Fibroblast of mammary gland (primary cell): ENCODE data around the gene FAM124A.

ENCODE experiments used
- DNase-seq: peaks from one replicate; pipeline ENCODE4 v3.0.0-alpha.2; 2010; ENCODE audit warnings: low read depth
- H3K4me3 ChIP-seq: 2 replicates; pipeline ENCODE4 v1.5.1; 2011; ENCODE audit warnings: low read depth, mild to moderate bottlenecking, low read length, moderate library complexity; ENCODE audit not compliant: control insufficient read depth
- CTCF ChIP-seq: conservative IDR thresholded peaks from 2 replicates; pipeline ENCODE4 v1.5.1; 2011; ENCODE audit warnings: low read depth, low read length, inconsistent platforms; ENCODE audit not compliant: control insufficient read depth, insufficient read depth

The FAM124A gene

DNA sequence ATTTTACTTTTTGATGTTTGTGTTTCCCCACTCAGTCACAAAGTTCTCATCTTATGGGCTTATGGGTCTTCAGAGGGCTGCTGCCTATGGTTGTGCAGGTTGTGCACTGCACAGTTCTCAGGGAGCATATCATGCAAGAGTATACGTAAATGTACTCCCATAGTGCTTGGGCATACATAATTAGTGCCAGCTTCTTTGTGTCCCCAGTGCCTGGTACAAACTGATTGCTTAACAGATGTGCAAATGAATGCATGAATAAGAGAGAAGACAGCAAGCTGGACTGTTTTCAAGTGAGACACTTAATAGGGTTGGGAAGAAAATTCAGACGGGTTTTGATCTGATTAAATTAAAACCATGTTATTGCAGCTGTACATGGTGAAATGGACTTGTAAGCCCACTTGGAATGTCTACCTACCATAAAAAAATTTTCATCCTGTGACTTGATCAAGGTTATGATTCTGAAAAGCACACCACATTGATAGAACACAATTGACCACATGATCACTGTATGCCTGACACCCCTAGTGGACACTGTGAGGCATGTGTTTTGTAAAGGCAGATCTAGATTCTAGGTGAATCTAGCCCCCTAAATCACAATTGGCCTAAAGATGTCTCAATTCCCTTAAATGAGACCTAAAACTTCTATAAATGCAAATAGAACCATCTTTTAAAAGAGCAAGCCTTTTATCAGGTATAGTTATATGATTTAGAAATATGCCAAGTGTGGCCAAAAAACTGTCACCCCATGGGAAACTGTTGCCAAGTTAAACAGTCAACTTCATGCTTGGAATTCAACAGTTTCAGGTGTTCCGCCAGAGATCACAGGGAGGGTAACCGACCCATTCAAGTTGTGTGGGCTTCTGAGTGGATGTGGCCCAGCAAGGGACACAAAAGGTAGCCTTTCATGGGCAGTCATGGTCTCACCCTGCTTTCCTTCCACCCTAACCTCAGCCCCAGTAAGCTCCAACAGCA is 27.9 kb downstream of the FAM124A start:
- no peak overlapping the region for H3K4me3 ChIP-seq
- peak; percentile 58 for TF ChIP-seq CTCF
- DNase-seq = no peak

- DNase-seq = no peak
- H3K4me3 ChIP-seq = no peak overlapping the region
- TF ChIP-seq CTCF = no peak
Measured at GRCh38 chr13:51251480-51251879, 29.3 kb downstream of the FAM124A start.

- H3K4me3 ChIP-seq = no peak overlapping the region
- no peak for DNase-seq
- TF ChIP-seq CTCF = no peak
Measured at GRCh38 chr13:51252954-51253532, 30.8 kb downstream of the FAM124A start.

DNA sequence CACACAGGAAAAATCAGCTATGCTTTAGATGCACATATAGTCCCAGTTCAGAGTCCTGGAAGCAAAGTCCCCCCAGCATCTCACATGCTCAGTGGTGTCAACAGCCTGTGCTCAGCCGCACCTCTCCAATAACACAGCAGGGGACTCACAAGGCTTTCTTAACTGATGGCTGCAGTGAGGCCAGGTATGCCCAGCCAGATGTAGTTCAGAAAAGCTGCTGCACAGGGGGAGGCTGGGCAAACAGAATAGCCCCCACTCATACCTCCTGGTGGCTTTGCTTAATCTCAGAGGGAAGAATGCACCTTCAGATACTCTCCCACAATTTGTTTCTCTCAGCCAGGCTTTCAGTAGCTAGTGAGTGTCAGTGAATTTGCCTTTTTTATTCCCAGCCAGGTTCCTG is 33.4 kb downstream of the FAM124A start:
- DNase-seq = no peak
- TF ChIP-seq CTCF = no peak
- H3K4me3 ChIP-seq = no peak overlapping the region

- DNase-seq = no peak
- TF ChIP-seq CTCF = peak; percentile 10
- no peak overlapping the region for H3K4me3 ChIP-seq
Measured at GRCh38 chr13:51257187-51257586, 35.0 kb downstream of the FAM124A start.

- TF ChIP-seq CTCF = no peak
- no peak overlapping the region for H3K4me3 ChIP-seq
- DNase-seq = no peak
Measured at GRCh38 chr13:51258612-51259548, 36.7 kb downstream of the FAM124A start.
